GM10248 (cell line): Measurements from ENCODE around the gene GRB7.
"Not testable (repeated sequence)": the region's sequence is repeated elsewhere in the genome, so short reads cannot be mapped to it uniquely, and the experiment has no call there.

ENCODE experiments used
- CTCF ChIA-PET: fragments of 300-600 bp; sonication (Branson Sonifier 250); formaldehyde crosslinking; extraction: SDS; loops from one replicate; lab custom pipeline; 2021; ENCODE audit warnings: antibody characterized with exemption; lab: Yijun Ruan, JAX
- POLR2A ChIA-PET: fragments of 350-650 bp; sonication (Branson Sonifier 250); formaldehyde crosslinking; extraction: SDS; loops from one replicate; lab custom pipeline; 2020; ENCODE audit warnings: antibody characterized with exemption; lab: Yijun Ruan, JAX
- DNase-seq: peaks from one replicate; pipeline ENCODE4 v3.0.0; 2012; ENCODE audit errors: extremely low spot score
- TF ChIP-seq, protein P1 (sequence below): IDR thresholded peaks from 2 replicates; pipeline ENCODE4 v1.5.1; 2012; ENCODE audit warnings: mild to moderate bottlenecking, low read depth; ENCODE audit errors: extremely low read depth, missing control alignments, control extremely low read depth

The GRB7 gene

DNA sequence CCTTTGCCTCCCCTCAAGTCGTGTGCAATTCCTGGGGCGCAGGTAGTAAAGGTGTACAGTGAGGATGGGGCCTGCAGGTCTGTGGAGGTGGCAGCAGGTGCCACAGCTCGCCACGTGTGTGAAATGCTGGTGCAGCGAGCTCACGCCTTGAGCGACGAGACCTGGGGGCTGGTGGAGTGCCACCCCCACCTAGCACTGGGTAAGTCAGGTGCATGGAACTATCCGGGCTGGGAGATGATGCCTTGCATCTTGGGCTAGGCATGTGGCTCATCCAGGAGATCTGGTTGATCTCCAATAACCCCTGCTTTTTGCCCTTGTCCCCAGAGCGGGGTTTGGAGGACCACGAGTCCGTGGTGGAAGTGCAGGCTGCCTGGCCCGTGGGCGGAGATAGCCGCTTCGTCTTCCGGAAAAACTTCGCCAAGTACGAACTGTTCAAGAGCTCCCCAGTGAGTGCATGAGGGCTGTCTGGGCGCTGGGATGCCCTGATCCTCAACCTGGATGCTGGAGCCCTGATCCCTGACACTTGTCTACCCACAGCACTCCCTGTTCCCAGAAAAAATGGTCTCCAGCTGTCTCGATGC, 5.2 kb downstream of the GRB7 start:
- TF ChIP-seq, protein P1, sequence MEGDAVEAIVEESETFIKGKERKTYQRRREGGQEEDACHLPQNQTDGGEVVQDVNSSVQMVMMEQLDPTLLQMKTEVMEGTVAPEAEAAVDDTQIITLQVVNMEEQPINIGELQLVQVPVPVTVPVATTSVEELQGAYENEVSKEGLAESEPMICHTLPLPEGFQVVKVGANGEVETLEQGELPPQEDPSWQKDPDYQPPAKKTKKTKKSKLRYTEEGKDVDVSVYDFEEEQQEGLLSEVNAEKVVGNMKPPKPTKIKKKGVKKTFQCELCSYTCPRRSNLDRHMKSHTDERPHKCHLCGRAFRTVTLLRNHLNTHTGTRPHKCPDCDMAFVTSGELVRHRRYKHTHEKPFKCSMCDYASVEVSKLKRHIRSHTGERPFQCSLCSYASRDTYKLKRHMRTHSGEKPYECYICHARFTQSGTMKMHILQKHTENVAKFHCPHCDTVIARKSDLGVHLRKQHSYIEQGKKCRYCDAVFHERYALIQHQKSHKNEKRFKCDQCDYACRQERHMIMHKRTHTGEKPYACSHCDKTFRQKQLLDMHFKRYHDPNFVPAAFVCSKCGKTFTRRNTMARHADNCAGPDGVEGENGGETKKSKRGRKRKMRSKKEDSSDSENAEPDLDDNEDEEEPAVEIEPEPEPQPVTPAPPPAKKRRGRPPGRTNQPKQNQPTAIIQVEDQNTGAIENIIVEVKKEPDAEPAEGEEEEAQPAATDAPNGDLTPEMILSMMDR, result no peak
- ChIA-PET CTCF (interaction anchor here (0.9 to 1.9 kb wide), 4 partner anchors 10 to 121 kb away, joined by 3 to 8 read pairs (median 4); partner anchors contain the start of gene MIEN1), POLR2A (no interaction called here)
- no peak for DNase-seq

DNA sequence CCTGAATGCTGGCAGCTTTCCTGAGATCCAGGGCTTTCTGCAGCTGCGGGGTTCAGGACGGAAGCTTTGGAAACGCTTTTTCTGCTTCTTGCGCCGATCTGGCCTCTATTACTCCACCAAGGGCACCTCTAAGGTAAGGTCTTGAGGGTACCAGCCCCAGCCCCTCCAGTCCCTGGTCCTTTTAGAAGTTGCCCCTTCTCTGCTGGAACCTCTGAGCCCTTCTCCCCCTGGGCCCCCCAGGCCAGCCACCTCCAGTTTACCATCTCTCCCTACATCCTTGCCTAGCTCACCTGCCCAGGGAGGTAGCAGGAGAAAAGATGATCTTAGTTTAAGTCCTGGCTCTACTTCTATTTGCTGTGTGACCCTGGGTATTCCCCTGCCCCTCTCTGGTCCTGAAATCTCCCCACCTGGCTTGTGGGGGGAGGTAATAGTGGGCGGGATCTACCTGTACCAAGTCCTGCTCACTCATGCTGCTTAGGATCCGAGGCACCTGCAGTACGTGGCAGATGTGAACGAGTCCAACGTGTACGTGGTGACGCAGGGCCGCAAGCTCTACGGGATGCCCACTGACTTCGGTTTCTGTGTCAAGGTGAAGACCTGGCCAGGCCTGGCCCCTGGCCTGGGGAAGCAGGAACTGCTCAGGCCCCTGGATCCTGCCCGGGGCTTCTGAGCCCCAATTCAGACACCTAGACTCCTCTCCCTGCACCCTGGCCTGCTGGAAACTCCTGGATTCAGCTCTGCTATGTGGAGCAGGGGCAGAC, 6.5 kb downstream of the GRB7 start:
- ChIA-PET POLR2A (interaction anchor here (0.6 kb wide), 1 partner anchor 15 kb away, joined by 4 read pairs; no protein-coding TSS in a partner anchor), CTCF (interaction anchor here (0.7 to 2.1 kb wide), 5 partner anchors 9 to 123 kb away, joined by 3 to 15 read pairs (median 5); partner anchors contain the start of gene MIEN1)
- no peak for DNase-seq
- TF ChIP-seq, protein P1, result no peak

DNA sequence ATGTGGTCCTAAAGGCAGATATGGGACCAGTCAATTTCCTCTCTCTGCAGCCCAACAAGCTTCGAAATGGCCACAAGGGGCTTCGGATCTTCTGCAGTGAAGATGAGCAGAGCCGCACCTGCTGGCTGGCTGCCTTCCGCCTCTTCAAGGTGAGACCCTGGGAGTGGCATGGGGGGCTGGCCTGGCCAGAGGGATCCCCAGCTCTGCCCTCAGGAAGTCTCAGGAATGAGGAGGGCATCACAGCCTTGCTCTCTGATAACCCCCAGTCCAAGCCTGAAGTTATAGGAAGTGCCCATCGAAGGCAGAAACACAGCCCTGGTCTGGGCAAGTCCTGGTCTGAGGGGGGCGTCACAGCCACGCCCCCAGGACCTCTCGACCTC, 7.1 kb downstream of the GRB7 start:
- CTCF ChIA-PET, result interaction anchor here (0.7 to 2.1 kb wide), 3 partner anchors 14 to 123 kb away, joined by 3 to 15 read pairs (median 5); partner anchors contain the start of gene MIEN1
- DNase-seq, result no peak
- TF ChIP-seq, protein P1, result no peak
- POLR2A ChIA-PET, result no interaction called here

DNA sequence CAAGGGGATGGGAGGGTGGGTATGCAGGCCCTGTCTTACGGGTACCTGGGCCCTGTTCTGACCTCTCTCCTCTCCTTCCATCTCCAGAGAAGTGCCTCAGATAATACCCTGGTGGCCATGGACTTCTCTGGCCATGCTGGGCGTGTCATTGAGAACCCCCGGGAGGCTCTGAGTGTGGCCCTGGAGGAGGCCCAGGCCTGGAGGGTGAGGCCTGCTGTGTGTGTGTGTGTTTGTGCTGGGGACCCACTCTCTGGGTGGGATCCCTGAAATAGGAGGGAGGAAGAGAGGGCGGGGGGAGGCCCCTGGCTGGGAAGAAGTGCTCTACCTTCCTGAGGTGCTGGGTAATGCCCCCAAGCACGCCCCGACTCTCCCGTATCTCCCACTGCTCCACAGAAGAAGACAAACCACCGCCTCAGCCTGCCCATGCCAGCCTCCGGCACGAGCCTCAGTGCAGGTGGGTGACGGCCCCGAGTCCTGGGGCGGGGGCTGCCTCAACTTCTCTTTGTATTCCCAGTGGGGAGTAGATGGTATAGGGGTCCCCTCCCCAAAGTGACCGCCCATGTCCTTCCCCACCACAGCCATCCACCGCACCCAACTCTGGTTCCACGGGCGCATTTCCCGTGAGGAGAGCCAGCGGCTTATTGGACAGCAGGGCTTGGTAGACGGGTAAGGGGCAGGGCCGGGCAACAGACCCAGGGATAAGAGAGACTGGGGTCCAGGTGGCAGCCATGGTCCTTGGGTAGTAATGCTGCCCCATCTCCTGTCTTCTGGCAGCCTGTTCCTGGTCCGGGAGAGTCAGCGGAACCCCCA, 7.8 kb downstream of the GRB7 start:
- ChIA-PET POLR2A (no interaction called here), CTCF (interaction anchor here (0.8 to 2.1 kb wide), 3 partner anchors 15 to 124 kb away, joined by 5 to 15 read pairs (median 5); partner anchors contain the start of gene MIEN1)
- DNase-seq, result no peak
- TF ChIP-seq, protein P1, result no peak

DNA sequence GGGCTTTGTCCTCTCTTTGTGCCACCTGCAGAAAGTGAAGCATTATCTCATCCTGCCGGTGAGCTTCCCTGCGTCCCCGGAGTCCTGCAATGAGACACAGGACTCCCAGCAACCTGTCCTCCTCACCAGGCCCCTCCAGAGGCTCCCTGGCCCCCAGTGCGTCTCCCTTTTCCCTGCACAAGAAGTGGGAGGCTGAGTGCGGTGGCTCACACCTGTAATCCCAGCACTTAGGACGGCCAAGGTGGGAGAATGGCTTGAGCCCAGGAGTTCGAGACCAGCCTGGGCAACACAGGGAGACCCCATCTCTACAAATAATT, 8.4 kb downstream of the GRB7 start:
- DNase-seq, result no peak
- ChIA-PET POLR2A (no interaction called here), CTCF (interaction anchor here (0.8 kb wide), 1 partner anchor 16 kb away, joined by 5 read pairs; the partner anchor contains the start of gene MIEN1)
- TF ChIP-seq, protein P1, result no peak

DNA sequence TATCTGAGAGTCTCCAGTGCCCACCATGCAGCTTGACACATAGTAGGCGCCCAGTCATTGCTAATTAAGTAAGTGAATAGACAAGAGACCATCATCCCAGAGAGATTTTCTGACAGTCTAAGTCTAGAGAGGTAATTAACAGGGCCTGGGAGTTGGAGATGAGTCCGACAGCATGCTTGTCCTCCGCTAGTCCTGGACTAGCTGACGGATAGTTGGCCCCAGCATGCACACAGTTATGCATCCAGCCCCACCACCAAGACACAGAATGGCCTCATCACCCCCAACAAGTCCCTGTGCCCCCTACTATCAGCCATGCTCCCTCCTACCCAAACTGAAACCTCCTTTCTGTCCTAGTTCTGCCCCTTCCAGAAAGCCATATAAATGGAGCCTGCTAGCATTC, 10.0 kb downstream of the GRB7 start:
- CTCF ChIA-PET, result interaction anchor here (4.1 kb wide), 1 partner anchor 18 kb away, joined by 17 read pairs; the partner anchor contains the start of gene MIEN1
- no peak for DNase-seq
- TF ChIP-seq, protein P1, result no peak
- POLR2A ChIA-PET, result interaction anchor here (0.6 kb wide), 1 partner anchor 402 kb away, joined by 3 read pairs; no protein-coding TSS in a partner anchor

DNA sequence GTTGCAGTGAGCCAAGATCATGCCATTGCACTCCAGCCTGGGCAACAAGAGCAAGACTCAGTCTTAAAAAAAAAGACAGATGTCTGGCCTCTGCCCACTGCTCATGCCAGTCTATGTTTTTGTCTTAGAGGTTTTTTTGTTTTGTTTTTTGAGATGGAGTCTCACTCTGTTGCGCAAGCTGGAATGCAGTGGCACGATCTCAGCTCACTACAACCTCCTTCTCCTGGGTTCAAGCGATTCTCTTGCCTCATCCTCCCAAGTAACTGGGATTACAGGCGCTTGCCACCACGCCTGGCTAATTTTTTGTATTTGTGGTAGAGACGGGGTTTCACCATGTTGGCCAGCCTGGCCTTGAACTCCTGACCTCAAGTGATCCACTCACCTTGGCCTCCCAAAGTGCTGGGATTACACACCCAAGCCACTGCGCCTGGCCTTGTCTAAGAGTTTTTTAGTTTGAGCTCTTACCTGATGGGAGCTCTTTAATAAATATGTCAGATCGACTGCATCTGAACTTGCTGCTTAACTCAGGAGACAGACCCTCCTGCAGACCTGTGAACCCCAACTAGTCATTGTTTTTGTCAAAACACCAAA, 10.8 kb downstream of the GRB7 start:
- DNase-seq, POLR2A ChIA-PET: not testable (repeated sequence)
- CTCF ChIA-PET, result interaction anchor here (1.0 to 4.1 kb wide), 3 partner anchors 16 to 95 kb away, joined by 3 to 17 read pairs (median 4); partner anchors contain the start of gene MIEN1
